PC-3 (cell line): ENCODE data around the gene ACP2.

Experiments used
- CTCF ChIP-seq: fragments of 300-600 bp; sonication (generic); conservative IDR thresholded peaks from 2 replicates; pipeline ENCODE4 v1.5.1; 2017; ENCODE audit warnings: antibody characterized with exemption, low read depth, mild to moderate bottlenecking, low read length
- EZH2 ChIP-seq: fragments of 300-600 bp; sonication (generic); IDR thresholded peaks from one replicate; pipeline ENCODE4 v1.6.1; 2017; ENCODE audit warnings: antibody characterized with exemption, mild to moderate bottlenecking, low read length; ENCODE audit not compliant: unreplicated experiment

- no peak for TF ChIP-seq CTCF
- TF ChIP-seq EZH2 = no peak
Observed at GRCh38 chr11:47215366-47215910, 33.2 kb downstream of the ACP2 start.
